ENCODE measurements around the gene APOA1.

The APOA1 gene

GRCh38 chr11:116875194-116875593, 37.8 kb upstream of the APOA1 start:
- DNase-seq (ENCODE audit: low spot score), result no peak
- H3K27ac ChIP-seq, result no peak overlapping the region
- TF ChIP-seq CTCF (IDR thresholded peaks at IDR 0.05), result no peak
- H3K4me3 ChIP-seq, result no peak overlapping the region

GRCh38 chr11:116874251-116874650, 36.8 kb upstream of the APOA1 start:
- no peak overlapping the region for H3K27ac ChIP-seq
- no peak overlapping the region for H3K4me3 ChIP-seq
- DNase-seq (ENCODE audit: low spot score), result no peak
- no peak for TF ChIP-seq CTCF (IDR thresholded peaks at IDR 0.05)

- no peak overlapping the region for H3K27ac ChIP-seq
Observed at GRCh38 chr11:116873381-116873780, 36.0 kb upstream of the APOA1 start.

GRCh38 chr11:116871248-116871647, 33.8 kb upstream of the APOA1 start:
- peak overlapping the region in 1 of 2 donors; percentile 35 for H3K27ac ChIP-seq
- DNase-seq (ENCODE audit: low spot score), result no peak
- TF ChIP-seq CTCF (IDR thresholded peaks at IDR 0.05), result no peak
- no peak overlapping the region for H3K4me3 ChIP-seq

More at GRCh38 chr11:116873381-116873780, 36.0 kb upstream of the APOA1 start:
- TF ChIP-seq CTCF (IDR thresholded peaks at IDR 0.05), result no peak
- H3K4me3 ChIP-seq, result no peak overlapping the region
- no peak for DNase-seq (ENCODE audit: low spot score)

- Histone ChIP-seq H3K4me3 (no peak overlapping the region), H3K27ac (no peak overlapping the region)
- no peak for TF ChIP-seq CTCF (IDR thresholded peaks at IDR 0.05)
Observed at GRCh38 chr11:116870054-116870453, 32.6 kb upstream of the APOA1 start.

GRCh38 chr11:116869610-116870009, 32.2 kb upstream of the APOA1 start:
- Histone ChIP-seq H3K27ac (no peak overlapping the region), H3K4me3 (no peak overlapping the region)
- TF ChIP-seq CTCF (IDR thresholded peaks at IDR 0.05), result no peak
- no peak for DNase-seq (ENCODE audit: low spot score)

More at GRCh38 chr11:116870054-116870453, 32.6 kb upstream of the APOA1 start:
- DNase-seq (ENCODE audit: low spot score), result no peak

GRCh38 chr11:116868066-116868465, 30.6 kb upstream of the APOA1 start:
- TF ChIP-seq CTCF (IDR thresholded peaks at IDR 0.05), result no peak
- Histone ChIP-seq H3K27ac (no peak overlapping the region), H3K4me3 (no peak overlapping the region)
- no peak for DNase-seq (ENCODE audit: low spot score)

Measured in coronary artery (tissue), 2 donors.